GM23338 (cell line): ENCODE results near the gene TYK2. TPM values are rescaled to one million over a fixed set of nuclear protein-coding genes. Genes with fewer than 3 reads are reported as not detected.

ENCODE experiments used
- ATAC-seq: fragments of 200-7000 bp; cut with Tn5 transposase; 3 replicates; pipeline ENCODE4 v1.9.1; 2020
- DNase-seq: peaks from one replicate; pipeline ENCODE4 v3.0.0-alpha.2; 2015; ENCODE audit warnings: low spot score
- H2AFZ ChIP-seq: fragments of 200-600 bp; sonication (generic); 2 replicates; pipeline ENCODE4 v1.8.0; 2016; ENCODE audit warnings: antibody characterized with exemption, mild to moderate bottlenecking, moderate library complexity
- H3F3A ChIP-seq: fragments of 200-600 bp; sonication (generic); replicated peaks from 2 replicates; pipeline ENCODE4 v1.8.0; 2017; ENCODE audit warnings: antibody characterized with exemption, mixed run types, low read depth
- H3K27ac ChIP-seq: fragments of 200-600 bp; sonication (generic); 2 replicates; pipeline ENCODE4 v1.6.1; 2016; ENCODE audit warnings: low read depth
- H3K27me3 ChIP-seq: fragments of 200-600 bp; sonication (generic); 2 replicates; pipeline ENCODE4 v1.8.0; 2016; ENCODE audit warnings: mild to moderate bottlenecking, mixed run types, moderate library complexity; ENCODE audit not compliant: insufficient read depth
- H3K36me3 ChIP-seq: fragments of 200-600 bp; sonication (generic); 2 replicates; pipeline ENCODE4 v1.8.0; 2016; ENCODE audit warnings: mild to moderate bottlenecking; ENCODE audit not compliant: insufficient read depth
- H3K4me1 ChIP-seq: fragments of 200-600 bp; sonication (generic); 2 replicates; pipeline ENCODE4 v1.8.0; 2016; ENCODE audit warnings: mild to moderate bottlenecking, moderate library complexity; ENCODE audit not compliant: insufficient read depth
- H3K4me2 ChIP-seq: fragments of 200-600 bp; sonication (generic); 2 replicates; pipeline ENCODE4 v1.7.1; 2017; ENCODE audit warnings: mixed run types
- H3K4me3 ChIP-seq: fragments of 200-600 bp; sonication (generic); 2 replicates; pipeline ENCODE4 v1.6.1; 2016; ENCODE audit warnings: mixed run types
- H3K79me2 ChIP-seq: fragments of 200-600 bp; sonication (generic); replicated peaks from 2 replicates; pipeline ENCODE4 v1.8.0; 2017; ENCODE audit warnings: mild to moderate bottlenecking; ENCODE audit not compliant: insufficient read depth
- H3K9me2 ChIP-seq: fragments of 200-600 bp; sonication (generic); 2 replicates; pipeline ENCODE4 v1.8.0; 2017; ENCODE audit not compliant: insufficient read depth
- H4K20me1 ChIP-seq: fragments of 200-600 bp; sonication (generic); replicated peaks from 2 replicates; pipeline ENCODE4 v1.8.0; 2017; ENCODE audit warnings: mild to moderate bottlenecking; ENCODE audit not compliant: insufficient read depth
- H3K27ac Mint-ChIP-seq: 2 replicates; pipeline ENCODE4 v1.8.0; 2020; ENCODE audit warnings: inconsistent platforms, mild to moderate bottlenecking, moderate library complexity, mixed read lengths
- H3K27me3 Mint-ChIP-seq: 3 replicates; pipeline ENCODE4 v1.8.0; 2022; ENCODE audit warnings: low read depth, mild to moderate bottlenecking, moderate library complexity, mixed read lengths, inconsistent platforms; ENCODE audit not compliant: insufficient read depth, poor library complexity
- H3K36me3 Mint-ChIP-seq: 3 replicates; pipeline ENCODE4 v1.8.0; 2021; ENCODE audit warnings: low read depth, mild to moderate bottlenecking, inconsistent platforms, moderate library complexity, mixed read lengths
- H3K4me1 Mint-ChIP-seq: 3 replicates; pipeline ENCODE4 v1.8.0; 2020; ENCODE audit warnings: mild to moderate bottlenecking, inconsistent platforms, mixed read lengths
- H3K4me3 Mint-ChIP-seq: 3 replicates; pipeline ENCODE4 v1.8.0; 2021; ENCODE audit warnings: moderate library complexity, mild to moderate bottlenecking, inconsistent platforms, mixed read lengths
- H3K9me3 Mint-ChIP-seq: 3 replicates; pipeline ENCODE4 v1.8.0; 2020; ENCODE audit warnings: moderate library complexity, mild to moderate bottlenecking, inconsistent platforms, mixed read lengths
- CREB1 ChIP-seq: fragments of 250-450 bp; sonication (Bioruptor Pico); IDR thresholded peaks from 2 replicates; pipeline ENCODE4 v1.5.0; 2020; ENCODE audit warnings: low read depth, mild to moderate bottlenecking, moderate library complexity
- EZH2 ChIP-seq: fragments of 200-600 bp; sonication (generic); IDR thresholded peaks from one replicate; pipeline ENCODE4 v1.8.0; 2017; ENCODE audit warnings: antibody characterized with exemption, mild to moderate bottlenecking, low read depth; ENCODE audit not compliant: unreplicated experiment
- EZH2phosphoT487 ChIP-seq: fragments of 200-600 bp; sonication (generic); IDR thresholded peaks from one replicate; pipeline ENCODE4 v1.8.1; 2018; ENCODE audit warnings: antibody characterized with exemption; ENCODE audit not compliant: unreplicated experiment
- JUNB ChIP-seq: IDR thresholded peaks from one replicate; pipeline ENCODE4 v1.6.1; 2016; ENCODE audit warnings: antibody characterized with exemption; ENCODE audit not compliant: unreplicated experiment
- NANOG ChIP-seq: IDR thresholded peaks from 2 replicates; pipeline ENCODE4 v1.6.1; 2016; ENCODE audit warnings: antibody characterized with exemption, borderline replicate concordance
- POLR2AphosphoS5 ChIP-seq: IDR thresholded peaks from 2 replicates; pipeline ENCODE4 v1.6.1; 2016; ENCODE audit warnings: antibody characterized with exemption, low read depth
- STAT1 ChIP-seq: IDR thresholded peaks from one replicate; pipeline ENCODE4 v1.6.1; 2016; ENCODE audit warnings: antibody characterized with exemption; ENCODE audit not compliant: unreplicated experiment
- ZNF114 ChIP-seq: fragments of 250-450 bp; sonication (Bioruptor Pico); IDR thresholded peaks from 2 replicates; pipeline ENCODE4 v1.5.0; 2020; ENCODE audit warnings: mild to moderate bottlenecking, moderate library complexity
- ZNF331 ChIP-seq: fragments of 250-450 bp; sonication (Bioruptor Pico); IDR thresholded peaks from 2 replicates; pipeline ENCODE4 v1.5.0; 2020; ENCODE audit warnings: low read depth, mild to moderate bottlenecking, moderate library complexity
- polyA plus RNA-seq: library from polyadenylated mRNA; unstranded; fragments of >200 nt; fragmentation: Nextera tagmentation; extraction: Ambion mirVana; gene quantifications from 2 replicates; pipeline ENCODE4 v1.2.1, GENCODE V29; 2016
- total RNA-seq: library from RNA; depleted of rRNA; stranded (reverse); fragments of >200 nt; shearing (Covaris generic); gene quantifications from 2 replicates; pipeline ENCODE4 v1.2.3, GENCODE V29; 2014
- TF ChIP-seq, protein P1 (sequence below): fragments of 250-450 bp; sonication (Bioruptor Pico); IDR thresholded peaks from 2 replicates; pipeline ENCODE4 v1.5.0; 2020; ENCODE audit warnings: mild to moderate bottlenecking, moderate library complexity
- TF ChIP-seq, protein P2 (sequence below): IDR thresholded peaks from 2 replicates; pipeline ENCODE4 v1.6.1; 2016; ENCODE audit warnings: antibody characterized with exemption
- TF ChIP-seq, protein P3 (sequence below), 2 experiments: fragments of 200-600 bp in 1 of 2; sonication (generic) in 1 of 2; conservative IDR thresholded peaks; 2 replicates each; pipeline versions ENCODE4 v1.5.1 to v1.6.1; 2016 to 2017; ENCODE audit warnings: antibody characterized with exemption in 2 of 2, low read depth in 2 of 2, mild to moderate bottlenecking in 2 of 2, moderate library complexity in 1 of 2
- TF ChIP-seq, protein P4 (sequence below): IDR thresholded peaks from one replicate; pipeline ENCODE4 v1.6.1; 2018; ENCODE audit warnings: antibody characterized with exemption; ENCODE audit not compliant: unreplicated experiment

Gene TYK2
- total and polyA plus RNA-seq, 2 experiments from 2014 or later, result 29.1 to 30.7 TPM

DNA sequence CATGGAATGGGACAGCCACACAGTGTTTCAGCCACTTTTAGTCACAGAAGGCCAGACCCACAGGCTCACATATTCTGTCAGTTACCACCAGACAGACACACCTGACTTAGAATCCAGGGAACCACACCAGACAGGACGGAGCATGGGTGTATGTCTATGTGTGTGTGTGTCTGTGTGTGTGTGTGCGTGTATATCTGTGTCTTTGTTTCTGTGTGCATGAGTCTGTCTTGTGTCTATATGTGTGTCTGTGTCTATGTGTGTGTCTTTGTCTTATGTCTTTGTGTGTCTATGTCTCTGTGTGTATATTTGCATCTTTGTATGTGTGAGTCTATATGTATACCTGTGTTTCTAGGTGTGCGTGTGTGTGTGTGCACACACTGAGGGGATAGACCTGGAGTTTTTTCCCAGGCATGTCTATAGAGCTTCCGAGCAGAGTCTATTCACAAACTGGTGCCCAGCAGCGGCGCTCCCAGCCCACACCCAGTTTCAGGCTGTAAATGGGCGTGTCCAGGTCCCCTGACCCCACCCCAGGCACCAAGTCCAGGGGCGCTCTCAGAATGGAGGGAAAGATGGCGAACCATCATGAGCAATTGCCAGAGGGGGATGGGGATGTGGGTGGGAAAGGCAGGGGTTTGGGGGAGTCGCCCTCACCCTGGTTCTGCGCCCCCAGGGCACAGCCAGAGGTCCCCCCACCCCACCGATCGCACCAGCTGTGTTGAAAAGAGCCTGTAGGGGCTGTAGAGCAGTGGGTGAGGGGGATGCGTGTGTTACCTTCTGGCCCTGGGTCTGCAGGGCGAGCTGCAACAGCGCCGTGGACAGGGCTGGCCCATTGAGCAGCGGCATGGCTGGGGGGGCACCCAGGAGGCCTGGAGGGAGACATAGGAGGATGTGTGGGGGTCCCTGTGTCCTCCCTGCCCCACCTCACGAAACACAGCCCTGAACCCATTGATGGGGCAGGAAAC lies 58.2 kb downstream of the TYK2 start:
- Histone ChIP-seq H3K9me2 (no peaks in the 10 kb centered on the region), H3K4me2 (no peak overlapping the region), H3K79me2 (no peaks in the 10 kb centered on the region), H3K4me3 (no peak overlapping the region), H3F3A (peaks cover 5% of the 10 kb centered on the region), H3K4me1 (no peaks in the 10 kb centered on the region), H2AFZ (no peak overlapping the region), H3K27me3 (no peaks in the 10 kb centered on the region), H3K27ac (no peak overlapping the region), H3K36me3 (peaks cover 19% of the 10 kb centered on the region; the same call in 1 of the 2 replicates), H4K20me1 (peaks cover 11% of the 10 kb centered on the region)
- H3K27me3 Mint-ChIP-seq, result peaks cover 2% of the 10 kb centered on the region
- TF ChIP-seq ZNF331 (CRISPR knock-in tag) (no peak), EZH2 (no peak), JUNB (no peak), NANOG (no peak), CREB1 (CRISPR knock-in tag) (no peak), ZNF114 (CRISPR knock-in tag) (no peak), EZH2phosphoT487 (no peak), STAT1 (no peak), POLR2AphosphoS5 (no peak)
- TF ChIP-seq, protein P1, sequence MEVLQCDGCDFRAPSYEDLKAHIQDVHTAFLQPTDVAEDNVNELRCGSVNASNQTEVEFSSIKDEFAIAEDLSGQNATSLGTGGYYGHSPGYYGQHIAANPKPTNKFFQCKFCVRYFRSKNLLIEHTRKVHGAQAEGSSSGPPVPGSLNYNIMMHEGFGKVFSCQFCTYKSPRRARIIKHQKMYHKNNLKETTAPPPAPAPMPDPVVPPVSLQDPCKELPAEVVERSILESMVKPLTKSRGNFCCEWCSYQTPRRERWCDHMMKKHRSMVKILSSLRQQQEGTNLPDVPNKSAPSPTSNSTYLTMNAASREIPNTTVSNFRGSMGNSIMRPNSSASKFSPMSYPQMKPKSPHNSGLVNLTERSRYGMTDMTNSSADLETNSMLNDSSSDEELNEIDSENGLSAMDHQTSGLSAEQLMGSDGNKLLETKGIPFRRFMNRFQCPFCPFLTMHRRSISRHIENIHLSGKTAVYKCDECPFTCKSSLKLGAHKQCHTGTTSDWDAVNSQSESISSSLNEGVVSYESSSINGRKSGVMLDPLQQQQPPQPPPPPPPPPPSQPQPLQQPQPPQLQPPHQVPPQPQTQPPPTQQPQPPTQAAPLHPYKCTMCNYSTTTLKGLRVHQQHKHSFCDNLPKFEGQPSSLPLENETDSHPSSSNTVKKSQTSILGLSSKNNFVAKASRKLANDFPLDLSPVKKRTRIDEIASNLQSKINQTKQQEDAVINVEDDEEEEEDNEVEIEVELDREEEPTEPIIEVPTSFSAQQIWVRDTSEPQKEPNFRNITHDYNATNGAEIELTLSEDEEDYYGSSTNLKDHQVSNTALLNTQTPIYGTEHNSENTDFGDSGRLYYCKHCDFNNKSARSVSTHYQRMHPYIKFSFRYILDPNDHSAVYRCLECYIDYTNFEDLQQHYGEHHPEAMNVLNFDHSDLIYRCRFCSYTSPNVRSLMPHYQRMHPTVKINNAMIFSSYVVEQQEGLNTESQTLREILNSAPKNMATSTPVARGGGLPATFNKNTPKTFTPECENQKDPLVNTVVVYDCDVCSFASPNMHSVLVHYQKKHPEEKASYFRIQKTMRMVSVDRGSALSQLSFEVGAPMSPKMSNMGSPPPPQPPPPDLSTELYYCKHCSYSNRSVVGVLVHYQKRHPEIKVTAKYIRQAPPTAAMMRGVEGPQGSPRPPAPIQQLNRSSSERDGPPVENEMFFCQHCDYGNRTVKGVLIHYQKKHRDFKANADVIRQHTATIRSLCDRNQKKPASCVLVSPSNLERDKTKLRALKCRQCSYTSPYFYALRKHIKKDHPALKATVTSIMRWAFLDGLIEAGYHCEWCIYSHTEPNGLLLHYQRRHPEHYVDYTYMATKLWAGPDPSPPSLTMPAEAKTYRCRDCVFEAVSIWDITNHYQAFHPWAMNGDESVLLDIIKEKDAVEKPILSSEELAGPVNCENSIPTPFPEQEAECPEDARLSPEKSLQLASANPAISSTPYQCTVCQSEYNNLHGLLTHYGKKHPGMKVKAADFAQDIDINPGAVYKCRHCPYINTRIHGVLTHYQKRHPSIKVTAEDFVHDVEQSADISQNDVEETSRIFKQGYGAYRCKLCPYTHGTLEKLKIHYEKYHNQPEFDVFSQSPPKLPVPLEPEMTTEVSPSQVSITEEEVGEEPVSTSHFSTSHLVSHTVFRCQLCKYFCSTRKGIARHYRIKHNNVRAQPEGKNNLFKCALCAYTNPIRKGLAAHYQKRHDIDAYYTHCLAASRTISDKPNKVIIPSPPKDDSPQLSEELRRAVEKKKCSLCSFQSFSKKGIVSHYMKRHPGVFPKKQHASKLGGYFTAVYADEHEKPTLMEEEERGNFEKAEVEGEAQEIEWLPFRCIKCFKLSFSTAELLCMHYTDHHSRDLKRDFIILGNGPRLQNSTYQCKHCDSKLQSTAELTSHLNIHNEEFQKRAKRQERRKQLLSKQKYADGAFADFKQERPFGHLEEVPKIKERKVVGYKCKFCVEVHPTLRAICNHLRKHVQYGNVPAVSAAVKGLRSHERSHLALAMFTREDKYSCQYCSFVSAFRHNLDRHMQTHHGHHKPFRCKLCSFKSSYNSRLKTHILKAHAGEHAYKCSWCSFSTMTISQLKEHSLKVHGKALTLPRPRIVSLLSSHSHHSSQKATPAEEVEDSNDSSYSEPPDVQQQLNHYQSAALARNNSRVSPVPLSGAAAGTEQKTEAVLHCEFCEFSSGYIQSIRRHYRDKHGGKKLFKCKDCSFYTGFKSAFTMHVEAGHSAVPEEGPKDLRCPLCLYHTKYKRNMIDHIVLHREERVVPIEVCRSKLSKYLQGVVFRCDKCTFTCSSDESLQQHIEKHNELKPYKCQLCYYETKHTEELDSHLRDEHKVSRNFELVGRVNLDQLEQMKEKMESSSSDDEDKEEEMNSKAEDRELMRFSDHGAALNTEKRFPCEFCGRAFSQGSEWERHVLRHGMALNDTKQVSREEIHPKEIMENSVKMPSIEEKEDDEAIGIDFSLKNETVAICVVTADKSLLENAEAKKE (CRISPR knock-in tag), result no peak
- TF ChIP-seq, protein P2, sequence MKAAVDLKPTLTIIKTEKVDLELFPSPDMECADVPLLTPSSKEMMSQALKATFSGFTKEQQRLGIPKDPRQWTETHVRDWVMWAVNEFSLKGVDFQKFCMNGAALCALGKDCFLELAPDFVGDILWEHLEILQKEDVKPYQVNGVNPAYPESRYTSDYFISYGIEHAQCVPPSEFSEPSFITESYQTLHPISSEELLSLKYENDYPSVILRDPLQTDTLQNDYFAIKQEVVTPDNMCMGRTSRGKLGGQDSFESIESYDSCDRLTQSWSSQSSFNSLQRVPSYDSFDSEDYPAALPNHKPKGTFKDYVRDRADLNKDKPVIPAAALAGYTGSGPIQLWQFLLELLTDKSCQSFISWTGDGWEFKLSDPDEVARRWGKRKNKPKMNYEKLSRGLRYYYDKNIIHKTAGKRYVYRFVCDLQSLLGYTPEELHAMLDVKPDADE, result no peak
- TF ChIP-seq, protein P3, sequence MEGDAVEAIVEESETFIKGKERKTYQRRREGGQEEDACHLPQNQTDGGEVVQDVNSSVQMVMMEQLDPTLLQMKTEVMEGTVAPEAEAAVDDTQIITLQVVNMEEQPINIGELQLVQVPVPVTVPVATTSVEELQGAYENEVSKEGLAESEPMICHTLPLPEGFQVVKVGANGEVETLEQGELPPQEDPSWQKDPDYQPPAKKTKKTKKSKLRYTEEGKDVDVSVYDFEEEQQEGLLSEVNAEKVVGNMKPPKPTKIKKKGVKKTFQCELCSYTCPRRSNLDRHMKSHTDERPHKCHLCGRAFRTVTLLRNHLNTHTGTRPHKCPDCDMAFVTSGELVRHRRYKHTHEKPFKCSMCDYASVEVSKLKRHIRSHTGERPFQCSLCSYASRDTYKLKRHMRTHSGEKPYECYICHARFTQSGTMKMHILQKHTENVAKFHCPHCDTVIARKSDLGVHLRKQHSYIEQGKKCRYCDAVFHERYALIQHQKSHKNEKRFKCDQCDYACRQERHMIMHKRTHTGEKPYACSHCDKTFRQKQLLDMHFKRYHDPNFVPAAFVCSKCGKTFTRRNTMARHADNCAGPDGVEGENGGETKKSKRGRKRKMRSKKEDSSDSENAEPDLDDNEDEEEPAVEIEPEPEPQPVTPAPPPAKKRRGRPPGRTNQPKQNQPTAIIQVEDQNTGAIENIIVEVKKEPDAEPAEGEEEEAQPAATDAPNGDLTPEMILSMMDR (conservative IDR thresholded peaks at IDR 0.05; ENCODE audit: low read depth in 2 of 2), result no peak
- TF ChIP-seq, protein P4, sequence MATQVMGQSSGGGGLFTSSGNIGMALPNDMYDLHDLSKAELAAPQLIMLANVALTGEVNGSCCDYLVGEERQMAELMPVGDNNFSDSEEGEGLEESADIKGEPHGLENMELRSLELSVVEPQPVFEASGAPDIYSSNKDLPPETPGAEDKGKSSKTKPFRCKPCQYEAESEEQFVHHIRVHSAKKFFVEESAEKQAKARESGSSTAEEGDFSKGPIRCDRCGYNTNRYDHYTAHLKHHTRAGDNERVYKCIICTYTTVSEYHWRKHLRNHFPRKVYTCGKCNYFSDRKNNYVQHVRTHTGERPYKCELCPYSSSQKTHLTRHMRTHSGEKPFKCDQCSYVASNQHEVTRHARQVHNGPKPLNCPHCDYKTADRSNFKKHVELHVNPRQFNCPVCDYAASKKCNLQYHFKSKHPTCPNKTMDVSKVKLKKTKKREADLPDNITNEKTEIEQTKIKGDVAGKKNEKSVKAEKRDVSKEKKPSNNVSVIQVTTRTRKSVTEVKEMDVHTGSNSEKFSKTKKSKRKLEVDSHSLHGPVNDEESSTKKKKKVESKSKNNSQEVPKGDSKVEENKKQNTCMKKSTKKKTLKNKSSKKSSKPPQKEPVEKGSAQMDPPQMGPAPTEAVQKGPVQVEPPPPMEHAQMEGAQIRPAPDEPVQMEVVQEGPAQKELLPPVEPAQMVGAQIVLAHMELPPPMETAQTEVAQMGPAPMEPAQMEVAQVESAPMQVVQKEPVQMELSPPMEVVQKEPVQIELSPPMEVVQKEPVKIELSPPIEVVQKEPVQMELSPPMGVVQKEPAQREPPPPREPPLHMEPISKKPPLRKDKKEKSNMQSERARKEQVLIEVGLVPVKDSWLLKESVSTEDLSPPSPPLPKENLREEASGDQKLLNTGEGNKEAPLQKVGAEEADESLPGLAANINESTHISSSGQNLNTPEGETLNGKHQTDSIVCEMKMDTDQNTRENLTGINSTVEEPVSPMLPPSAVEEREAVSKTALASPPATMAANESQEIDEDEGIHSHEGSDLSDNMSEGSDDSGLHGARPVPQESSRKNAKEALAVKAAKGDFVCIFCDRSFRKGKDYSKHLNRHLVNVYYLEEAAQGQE, result no peak
- H3K4me3 Mint-ChIP-seq, result no peak overlapping the region
- H3K9me3 Mint-ChIP-seq, result no peaks in the 10 kb centered on the region
- DNase-seq (no peak), ATAC-seq (no peak)
- peaks cover 60% of the 10 kb centered on the region for H3K36me3 Mint-ChIP-seq
- no peak overlapping the region for H3K27ac Mint-ChIP-seq
- H3K4me1 Mint-ChIP-seq, result no peaks in the 10 kb centered on the region
